Naive thymus-derived CD8-positive, alpha-beta T cell (primary cell): ENCODE measurements around the gene COA3. TPM values are rescaled to one million over a fixed set of nuclear protein-coding genes. Genes with fewer than 3 reads are reported as not detected.

Source experiments
- ATAC-seq, 2 donors: fragments of 150-1000 bp; cut with Tn5 transposase in 1 of 2; sonication (Bioruptor Pico), chemical (Tn5 transposase) in 1 of 2; 1 replicate in 1 of 2; 2 replicates in 1 of 2; pipeline ENCODE4 v1.10.0; 2021; ENCODE audit warnings: mild to moderate bottlenecking in 2 of 2, moderate library complexity in 2 of 2
- POLR2A ChIA-PET: fragments of 350-600 bp; sonication (Branson Sonifier 250); formaldehyde crosslinking; loops from one replicate; lab custom pipeline; 2021; ENCODE audit warnings: antibody characterized with exemption; lab: Charles Lee
- DNase-seq, 10 donors: peaks; one replicate each; pipeline versions ENCODE4 v3.0.0 to v3.0.0-alpha.2; 2020 to 2022
- H3K27ac Mint-ChIP-seq, 10 donors: one replicate each; pipeline ENCODE4 v1.8.0; 2020 to 2022; ENCODE audit warnings: mild to moderate bottlenecking in 10 of 10, mixed read lengths in 10 of 10, moderate library complexity in 4 of 10, inconsistent platforms in 1 of 10
- H3K27me3 Mint-ChIP-seq, 5 donors: one replicate each; pipeline ENCODE4 v1.8.0; 2021 to 2022; ENCODE audit warnings: mixed read lengths in 5 of 5
- H3K36me3 Mint-ChIP-seq, 3 donors: one replicate each; pipeline ENCODE4 v1.8.0; 2020 to 2022; ENCODE audit warnings: mixed read lengths in 3 of 3, mild to moderate bottlenecking in 2 of 3, inconsistent platforms in 1 of 3
- H3K4me1 Mint-ChIP-seq, 4 donors: one replicate each; pipeline ENCODE4 v1.8.0; 2021 to 2022; ENCODE audit warnings: mixed read lengths in 4 of 4
- H3K4me3 Mint-ChIP-seq, 10 donors: one replicate each; pipeline ENCODE4 v1.8.0; 2020 to 2022; ENCODE audit warnings: mild to moderate bottlenecking in 10 of 10, mixed read lengths in 10 of 10, moderate library complexity in 6 of 10, inconsistent platforms in 1 of 10
- H3K9me3 Mint-ChIP-seq, 9 donors: one replicate each; pipeline ENCODE4 v1.8.0; 2020 to 2022; ENCODE audit warnings: mixed read lengths in 9 of 9, mild to moderate bottlenecking in 3 of 9, inconsistent platforms in 1 of 9, moderate library complexity in 1 of 9
- polyA plus RNA-seq, 3 donors: library from polyadenylated mRNA; unstranded; fragments of 300-500 nt; fragmentation: Illumina TruSeq; gene quantifications; one replicate each; pipeline ENCODE4 v1.2.3, GENCODE V29; 2021
- total RNA-seq, 8 experiments: library from RNA in 2 of 8; stranded (reverse) in 2 of 8; gene quantifications; one replicate each; pipeline ENCODE4 v1.2.3 and lab custom pipeline; 2021 to 2026

The COA3 gene, protein sequence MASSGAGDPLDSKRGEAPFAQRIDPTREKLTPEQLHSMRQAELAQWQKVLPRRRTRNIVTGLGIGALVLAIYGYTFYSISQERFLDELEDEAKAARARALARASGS
- total RNA-seq, result 10 to 100 TPM; 26.7 to 27.0 TPM
- 100 to 1,000 TPM; 106 to 119 (median 118) TPM for polyA plus RNA-seq
- total RNA-seq (lab: John Stamatoyannopoulos, UW), result 4.4 to 31.3 (median 16.7) reads per million in 6 experiments

GRCh38 chr17:42798383-42799380, at the start of gene COA3, which contains the start of gene CNTD1:
Gene COA3, minus strand, starts transcription at chr17:42798704. Its CDS starts 23 bp downstream, at chr17:42798681.
Gene CNTD1, plus strand, starts transcription at chr17:42798861. Its CDS starts 207 bp downstream, at chr17:42799068.
- Mint-ChIP-seq H3K9me3 (no peaks in the 10 kb centered on the region), H3K4me3 (peak within 1 kb of the TSS; percentile 92 to 98 (median 96)), H3K4me1 (peaks cover 21 to 45% (median 31%) of the 10 kb centered on the region in 4 donors), H3K27ac (peak within 1 kb of the TSS; percentile 68 to 95 (median 91)), H3K36me3 (peaks cover 0 to 3% (median 0%) of the 10 kb centered on the region in 3 donors), H3K27me3 (no peaks in the 10 kb centered on the region)
- POLR2A ChIA-PET, result interaction anchor here (0.6 to 2.2 kb wide), 6 partner anchors 15 to 563 kb away, joined by 3 to 12 read pairs (median 4); partner anchors contain the start of genes BECN1 and VPS25
- ATAC-seq (peak; percentile 99), DNase-seq (peak; percentile 55 to 85 (median 66))

DNA sequence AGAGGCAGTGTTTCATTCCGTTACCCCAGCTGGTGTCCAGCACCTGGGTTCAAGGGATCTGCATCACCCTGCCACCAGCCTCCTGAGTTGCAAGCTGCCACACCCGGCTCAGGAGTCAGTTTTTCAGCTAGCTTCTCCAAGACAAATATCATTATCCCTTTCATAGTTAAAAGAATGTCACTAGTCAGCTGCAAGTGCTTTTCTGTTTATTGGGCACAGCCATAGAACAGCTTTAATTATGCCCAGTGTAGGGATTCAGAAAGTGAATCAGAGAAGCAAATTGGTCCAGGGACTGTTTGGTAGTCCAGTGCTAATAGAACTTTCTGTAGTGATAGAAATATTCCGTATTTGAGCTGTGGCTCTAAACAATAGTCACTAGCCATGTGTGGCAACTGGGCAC, 49.6 kb upstream of the COA3 start:
- H3K4me1 Mint-ChIP-seq, result peaks cover 0 to 7% (median 3%) of the 10 kb centered on the region in 4 donors
- ATAC-seq (no peak), DNase-seq (no peak)
- H3K27ac Mint-ChIP-seq, result no peak overlapping the region
- H3K36me3 Mint-ChIP-seq, result peaks cover 0 to 27% (median 0%) of the 10 kb centered on the region in 3 donors
- peaks cover 0 to 3% (median 0%) of the 10 kb centered on the region in 5 donors for H3K27me3 Mint-ChIP-seq
- POLR2A ChIA-PET, result interaction anchor here (0.6 kb wide), 3 partner anchors 91 to 406 kb away, joined by 3 to 5 read pairs (median 4); partner anchors contain the start of gene RPL27
- H3K4me3 Mint-ChIP-seq, result no peak overlapping the region
- no peaks in the 10 kb centered on the region for H3K9me3 Mint-ChIP-seq

GRCh38 chr17:42846594-42847280, 48.2 kb upstream of the COA3 start:
- Mint-ChIP-seq H3K27me3 (no peaks in the 10 kb centered on the region), H3K4me3 (no peak overlapping the region), H3K4me1 (peaks cover 0 to 9% (median 3%) of the 10 kb centered on the region in 4 donors), H3K9me3 (no peaks in the 10 kb centered on the region), H3K27ac (peak overlapping the region in 6 of 10 donors; percentile 26 to 92 (median 60)), H3K36me3 (peaks cover 0 to 41% (median 5%) of the 10 kb centered on the region in 3 donors)
- DNase-seq, result no peak
- POLR2A ChIA-PET, result no interaction called here
- no peak for ATAC-seq

- Mint-ChIP-seq H3K27ac (peak overlapping the region in 8 of 10 donors; percentile 4 to 92 (median 65)), H3K4me3 (peak overlapping the region in 1 of 10 donors; percentile 26), H3K27me3 (no peaks in the 10 kb centered on the region), H3K9me3 (no peaks in the 10 kb centered on the region), H3K4me1 (peaks cover 0 to 9% (median 3%) of the 10 kb centered on the region in 4 donors), H3K36me3 (peaks cover 0 to 48% (median 8%) of the 10 kb centered on the region in 3 donors)
- DNase-seq (no peak), ATAC-seq (peak in 1 of 2 donors; percentile 11)
- POLR2A ChIA-PET, result interaction anchor here (0.5 to 1.4 kb wide), 2 partner anchors 12 to 371 kb away, joined by 3 to 6 read pairs; partner anchors contain the start of gene PSME3
These were observed 47.6 kb upstream of the COA3 start for GRCh38 chr17:42845918-42846593.

GRCh38 chr17:42845556-42845917, 47.0 kb upstream of the COA3 start:
- ATAC-seq, result no peak
- H3K27ac Mint-ChIP-seq, result peak overlapping the region in 4 of 10 donors; percentile 20 to 92 (median 34)
- no peaks in the 10 kb centered on the region for H3K27me3 Mint-ChIP-seq
- POLR2A ChIA-PET, result interaction anchor here (0.5 to 1.4 kb wide), 2 partner anchors 12 to 370 kb away, joined by 3 to 6 read pairs; partner anchors contain the start of gene PSME3
- no peak overlapping the region for H3K4me3 Mint-ChIP-seq
- peaks cover 0 to 53% (median 10%) of the 10 kb centered on the region in 3 donors for H3K36me3 Mint-ChIP-seq
- DNase-seq, result no peak
- peaks cover 0 to 9% (median 3%) of the 10 kb centered on the region in 4 donors for H3K4me1 Mint-ChIP-seq
- no peaks in the 10 kb centered on the region for H3K9me3 Mint-ChIP-seq

GRCh38 chr17:42844761-42845555, 46.5 kb upstream of the COA3 start:
- ATAC-seq (no peak), DNase-seq (no peak)
- H3K4me3 Mint-ChIP-seq, result no peak overlapping the region
- POLR2A ChIA-PET, result interaction anchor here (1.4 kb wide), 1 partner anchor 11 kb away, joined by 6 read pairs; the partner anchor contains the start of gene PSME3
- H3K27ac Mint-ChIP-seq, result peak overlapping the region in 2 of 10 donors; percentile 47 to 92
- peaks cover 0 to 59% (median 11%) of the 10 kb centered on the region in 3 donors for H3K36me3 Mint-ChIP-seq
- no peaks in the 10 kb centered on the region for H3K9me3 Mint-ChIP-seq
- no peaks in the 10 kb centered on the region for H3K27me3 Mint-ChIP-seq
- peaks cover 0 to 6% (median 3%) of the 10 kb centered on the region in 4 donors for H3K4me1 Mint-ChIP-seq

- POLR2A ChIA-PET, result no interaction called here
- Mint-ChIP-seq H3K36me3 (peaks cover 0 to 66% (median 14%) of the 10 kb centered on the region in 3 donors), H3K4me3 (no peak within 1 kb of the TSS), H3K4me1 (peaks cover 0 to 6% (median 3%) of the 10 kb centered on the region in 4 donors), H3K27me3 (no peaks in the 10 kb centered on the region), H3K9me3 (no peaks in the 10 kb centered on the region), H3K27ac (peak within 1 kb of the TSS in 4 of 10 donors; percentile 43 to 92 (median 55))
- ATAC-seq, result no peak
- DNase-seq, result no peak
These were observed 45.8 kb upstream of the COA3 start, which contains the start of gene AOC2 for GRCh38 chr17:42844271-42844670. Gene AOC2, plus strand, starts transcription at chr17:42844580. Its CDS starts 47 bp downstream, at chr17:42844627.

GRCh38 chr17:42843358-42843934, 44.9 kb upstream of the COA3 start:
- POLR2A ChIA-PET, result no interaction called here

GRCh38 chr17:42841975-42842685, 43.6 kb upstream of the COA3 start:
- Mint-ChIP-seq H3K4me3 (no peak overlapping the region), H3K36me3 (peaks cover 0 to 86% (median 23%) of the 10 kb centered on the region in 3 donors), H3K4me1 (peaks cover 0 to 6% (median 5%) of the 10 kb centered on the region in 4 donors), H3K27ac (peak overlapping the region in 2 of 10 donors; percentile 53 to 77), H3K9me3 (no peaks in the 10 kb centered on the region), H3K27me3 (no peaks in the 10 kb centered on the region)
- ATAC-seq, result no peak
- no peak for DNase-seq
- POLR2A ChIA-PET, result interaction anchor here (0.6 kb wide), 2 partner anchors 17 to 628 kb away, joined by 3 read pairs; no protein-coding TSS in a partner anchor

More at GRCh38 chr17:42843358-42843934, 44.9 kb upstream of the COA3 start:
- DNase-seq (peak in 2 of 10 donors; percentile 10 to 17), ATAC-seq (peak in 1 of 2 donors; percentile 30)
- H3K36me3 Mint-ChIP-seq, result peaks cover 0 to 74% (median 19%) of the 10 kb centered on the region in 3 donors
- no peak overlapping the region for H3K4me3 Mint-ChIP-seq
- H3K27ac Mint-ChIP-seq, result peak overlapping the region in 3 of 10 donors; percentile 2 to 63 (median 43)
- no peaks in the 10 kb centered on the region for H3K9me3 Mint-ChIP-seq
- H3K4me1 Mint-ChIP-seq, result peaks cover 0 to 6% (median 3%) of the 10 kb centered on the region in 4 donors
- H3K27me3 Mint-ChIP-seq, result no peaks in the 10 kb centered on the region

GRCh38 chr17:42835732-42836131, 37.2 kb upstream of the COA3 start:
- Mint-ChIP-seq H3K27me3 (no peaks in the 10 kb centered on the region), H3K4me3 (no peak overlapping the region), H3K4me1 (peaks cover 14 to 31% (median 29%) of the 10 kb centered on the region in 4 donors), H3K27ac (no peak overlapping the region), H3K36me3 (peaks cover 0 to 53% (median 15%) of the 10 kb centered on the region in 3 donors), H3K9me3 (no peaks in the 10 kb centered on the region)
- POLR2A ChIA-PET, result interaction anchor here (0.5 to 1.4 kb wide), 4 partner anchors 11 to 99 kb away, joined by 3 to 4 read pairs (median 4); partner anchors contain the start of gene BECN1
- DNase-seq (no peak), ATAC-seq (no peak)
